GM21528 (cell line): ENCODE data around the gene PDE6C.
A peak's percentile ranks its signal among the peaks of the same experiment; 100 is the strongest.
"Not testable (repeated sequence)": the region's sequence is repeated elsewhere in the genome, so short reads cannot be mapped to it uniquely, and the experiment has no call there.

Source experiments
- ATAC-seq: cut with Tn5 transposase; IDR thresholded peaks from one replicate; pipeline ENCODE4 v1.9.1; 2021; ENCODE audit warnings: mild to moderate bottlenecking, moderate library complexity; ENCODE audit not compliant: unreplicated experiment, low FRiP score

Gene PDE6C

DNA sequence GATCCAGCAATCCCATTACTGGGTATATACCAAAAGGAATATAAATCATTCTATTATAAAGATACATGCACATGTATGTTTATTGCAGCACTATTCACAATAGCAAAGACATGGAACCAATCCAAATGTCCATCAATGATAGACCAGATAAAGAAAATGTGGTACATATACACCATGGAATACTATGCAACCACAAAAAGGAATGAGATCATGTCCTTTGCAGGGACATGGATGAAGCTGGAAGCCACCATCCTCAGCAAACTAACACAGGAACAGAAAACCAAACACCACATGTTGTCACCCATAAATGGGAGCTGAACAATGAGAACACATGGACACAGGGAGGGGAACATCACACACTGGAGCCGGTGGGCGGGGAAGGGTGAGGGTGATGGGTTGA, 84.2 kb downstream of the PDE6C start:
- ATAC-seq: not testable (repeated sequence)

DNA sequence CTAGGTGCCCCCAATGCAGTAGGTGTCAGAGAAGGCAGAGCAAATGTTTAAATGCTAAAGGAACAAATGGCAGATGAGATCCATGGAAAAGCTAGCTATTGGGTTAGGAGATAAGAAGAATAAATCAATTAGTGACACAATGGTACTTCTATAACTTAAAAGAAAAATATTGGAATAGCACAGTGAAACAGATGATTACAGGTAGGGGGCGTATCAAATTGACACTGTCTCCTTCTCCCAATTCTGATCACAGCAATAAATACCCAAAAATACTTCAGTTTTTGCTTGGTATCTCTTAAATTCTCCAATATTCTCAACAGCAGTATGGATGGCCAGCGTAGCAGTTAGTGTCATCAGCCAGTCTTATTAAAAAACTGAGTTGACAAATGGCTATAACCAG, 84.9 kb downstream of the PDE6C start:
- no peak for ATAC-seq

DNA sequence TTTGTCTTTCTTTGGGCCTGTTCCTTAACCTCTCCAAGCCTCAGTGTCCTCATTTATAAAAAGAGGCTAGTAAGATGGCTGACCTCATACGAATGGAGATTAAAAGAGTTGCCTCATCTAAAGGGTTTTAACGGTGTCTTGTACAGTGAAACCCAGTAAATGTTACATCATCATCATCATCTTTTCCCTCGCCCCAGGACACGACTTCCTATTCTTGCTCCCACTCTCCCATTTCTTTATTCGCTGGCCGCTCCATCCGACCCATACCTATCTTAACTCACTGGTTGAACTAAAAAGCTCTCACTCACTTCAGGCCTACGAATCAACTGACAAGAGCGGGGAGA, 89.5 kb downstream of the PDE6C start:
- ATAC-seq: peak; percentile 16

DNA sequence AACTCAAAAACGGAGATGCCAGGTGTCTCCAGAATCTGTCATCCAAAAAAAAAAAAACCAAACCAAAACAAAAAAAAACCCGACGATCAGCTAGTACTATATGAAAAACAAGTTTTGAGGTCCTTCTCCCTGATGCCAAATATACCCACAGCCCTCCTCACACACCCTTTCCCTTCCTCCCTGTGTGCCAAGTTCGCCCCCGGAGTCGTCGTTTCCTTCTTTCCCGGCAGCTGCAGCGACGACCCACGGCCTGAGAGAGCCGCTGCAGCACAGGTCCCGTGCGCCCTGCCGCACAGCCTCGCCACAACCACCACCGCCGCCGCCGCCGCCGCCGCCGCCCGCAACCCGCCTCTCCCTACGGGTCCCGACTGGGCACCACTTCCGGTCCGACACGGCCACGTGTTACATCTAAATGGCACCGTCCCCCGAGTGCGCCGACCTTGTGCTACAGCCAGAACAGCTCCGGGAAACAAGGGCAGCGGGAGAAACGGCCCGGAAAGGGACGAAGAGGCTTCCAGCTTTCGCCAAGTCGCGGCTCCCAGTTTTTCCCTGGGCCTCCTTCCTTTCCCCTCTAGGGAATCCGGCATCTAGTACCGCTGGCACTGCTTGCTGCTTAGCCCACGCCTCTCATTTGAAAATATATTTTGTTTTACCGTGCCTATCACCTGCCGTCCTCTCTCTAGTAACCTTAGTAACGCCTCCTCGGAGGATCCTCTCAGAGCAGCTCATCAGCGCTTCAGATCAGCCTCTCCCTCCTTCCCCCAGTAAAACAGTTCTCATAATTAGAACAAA, 90.1 kb downstream of the PDE6C start, which contains the start of gene FRA10AC1:
Gene FRA10AC1, minus strand, starts transcription at position 383 of the 792 bp plus-strand sequence. CDS start 2,486 bp downstream, outside the sequence.
- ATAC-seq: peak; percentile 86

DNA sequence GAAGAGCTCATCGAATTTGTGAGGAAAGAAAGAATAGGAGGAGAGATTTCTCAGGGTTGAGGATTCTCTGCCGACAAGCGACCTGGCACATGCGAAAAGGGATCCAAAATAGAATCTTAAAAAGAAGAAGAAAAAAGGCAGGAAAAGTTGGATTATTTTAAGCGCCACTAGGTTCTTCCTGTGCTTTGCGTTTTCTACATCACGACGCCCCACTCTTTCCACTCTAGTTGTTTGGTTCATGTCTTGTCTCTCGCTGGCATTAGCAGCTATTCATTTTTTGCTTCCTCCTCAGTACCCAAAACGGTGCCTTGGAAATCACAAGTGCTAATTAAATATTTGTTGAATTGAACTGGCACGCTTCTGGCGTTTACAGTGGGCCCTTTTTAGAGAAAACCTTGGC, 90.7 kb downstream of the PDE6C start:
- peak; percentile 15 for ATAC-seq

DNA sequence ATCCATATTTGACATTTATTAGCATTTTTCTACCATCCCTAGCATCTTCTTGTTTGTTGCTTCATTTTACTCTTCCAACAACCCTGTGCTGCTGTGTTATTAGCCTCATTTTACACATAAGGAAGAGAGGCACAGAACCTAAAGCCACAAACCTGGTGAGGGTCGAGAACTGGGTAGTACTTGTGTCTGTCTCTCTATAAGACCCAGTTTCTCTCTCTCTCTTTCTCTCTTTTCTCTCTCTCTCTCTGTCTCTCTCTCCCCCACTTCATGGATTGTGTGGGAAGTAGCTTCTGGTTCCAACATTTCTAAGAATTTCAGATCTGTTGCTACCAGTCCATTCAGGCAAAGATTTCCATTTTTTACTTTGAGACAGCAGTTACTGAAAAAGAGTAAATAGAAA, 91.5 kb downstream of the PDE6C start:
- no peak for ATAC-seq

DNA sequence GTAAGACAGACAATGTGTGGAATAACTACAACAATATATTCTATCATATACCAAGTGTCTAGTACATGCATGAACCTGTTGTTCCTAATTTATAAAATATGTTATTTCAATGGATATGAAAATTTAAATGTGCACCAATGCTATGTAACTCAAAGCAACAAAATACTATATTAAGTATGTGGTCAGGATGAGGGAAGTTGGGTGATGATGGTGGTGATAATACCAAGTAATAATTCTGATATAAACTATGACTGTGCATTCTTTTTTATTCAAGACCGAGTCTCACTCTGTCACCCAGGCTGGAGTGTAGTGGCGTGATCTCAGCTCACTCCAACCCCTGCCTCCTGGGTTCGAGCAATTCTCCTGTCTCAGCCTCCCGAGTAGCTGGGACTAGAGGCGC, 92.1 kb downstream of the PDE6C start:
- no peak for ATAC-seq

DNA sequence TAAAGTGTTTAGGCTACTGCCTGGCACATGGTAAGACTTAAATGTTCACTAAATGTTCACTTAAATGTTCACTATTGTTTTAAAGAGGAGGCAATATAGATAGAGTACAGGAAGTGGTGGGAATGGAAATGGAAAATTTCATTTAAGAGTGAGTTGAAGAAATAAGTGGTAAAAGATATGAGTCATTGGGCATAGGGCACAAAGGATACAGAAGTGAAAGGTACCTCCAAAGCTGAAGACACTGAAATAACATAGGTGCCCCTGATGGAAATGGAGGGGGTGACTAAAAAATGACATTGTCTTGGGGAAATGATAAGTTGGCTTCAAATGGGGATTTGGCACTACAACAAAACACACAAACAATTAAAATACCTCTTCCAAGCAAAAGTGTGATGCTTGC, 95.3 kb downstream of the PDE6C start:
- no peak for ATAC-seq

DNA sequence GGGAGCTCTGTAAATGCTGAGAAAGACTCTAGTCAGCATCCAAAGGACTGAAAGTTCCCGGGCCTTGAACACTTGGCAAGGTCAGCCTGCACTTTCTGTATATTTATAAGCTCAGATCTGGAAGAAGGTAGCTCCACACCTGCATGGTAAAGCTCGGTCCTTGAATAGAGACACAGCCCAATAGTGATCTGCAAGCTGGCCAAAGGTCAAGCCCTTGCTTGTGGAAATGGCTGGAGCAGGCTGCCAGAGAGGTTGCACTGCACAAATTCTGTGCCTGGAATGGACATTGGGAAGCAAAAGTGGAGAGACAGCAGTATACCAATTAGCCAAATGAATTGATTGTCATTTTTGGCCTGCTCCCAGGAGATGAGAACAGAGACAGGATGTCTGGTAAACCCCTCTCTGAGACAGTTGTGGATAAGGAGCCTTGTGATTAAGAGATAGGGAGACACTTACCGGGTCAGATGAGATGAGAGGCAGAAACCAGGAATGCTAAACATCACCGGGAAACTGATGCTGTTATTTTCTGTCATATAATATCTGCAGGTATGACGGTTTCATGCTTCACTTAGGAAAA, 98.1 kb downstream of the PDE6C start:
- ATAC-seq: no peak

DNA sequence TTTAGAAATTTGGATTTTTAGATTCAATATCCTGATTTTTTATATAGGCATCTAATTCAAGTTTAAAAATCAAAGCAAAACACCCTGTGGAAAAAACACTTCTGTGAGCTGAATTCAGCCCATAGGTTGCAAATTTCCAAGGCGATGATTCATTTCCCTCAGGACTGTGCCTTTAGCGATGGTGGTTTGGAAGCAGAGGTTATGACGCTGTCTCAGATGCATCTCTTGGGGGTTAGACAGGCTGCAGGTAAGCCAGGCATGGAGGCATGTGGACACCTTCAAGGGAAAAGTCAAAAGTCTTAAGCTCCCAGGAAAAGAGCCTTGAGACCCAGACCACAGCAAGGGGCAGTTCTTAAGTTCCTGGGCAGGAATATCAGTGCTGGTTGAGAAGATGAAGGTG, 99.6 kb downstream of the PDE6C start:
- ATAC-seq: no peak

DNA sequence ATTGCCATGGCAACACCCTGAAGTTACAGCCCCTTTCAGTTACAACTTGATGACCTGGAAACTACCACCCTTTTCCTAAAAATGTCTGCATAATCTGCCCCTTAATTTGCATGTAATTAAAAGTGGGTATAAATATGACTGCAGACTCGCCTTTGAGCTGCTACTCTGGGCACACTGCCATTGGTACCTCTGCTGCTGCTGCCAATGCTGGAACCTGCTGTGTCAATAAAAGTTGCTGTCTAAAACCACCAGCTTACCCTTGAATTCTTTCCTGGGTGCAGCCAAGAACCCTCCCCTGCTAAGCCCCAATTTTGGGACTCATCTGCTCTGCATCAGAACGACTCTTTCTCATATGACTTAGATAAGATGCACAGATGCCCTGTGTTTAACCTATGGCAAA, 100.3 kb downstream of the PDE6C start:
- no peak for ATAC-seq

DNA sequence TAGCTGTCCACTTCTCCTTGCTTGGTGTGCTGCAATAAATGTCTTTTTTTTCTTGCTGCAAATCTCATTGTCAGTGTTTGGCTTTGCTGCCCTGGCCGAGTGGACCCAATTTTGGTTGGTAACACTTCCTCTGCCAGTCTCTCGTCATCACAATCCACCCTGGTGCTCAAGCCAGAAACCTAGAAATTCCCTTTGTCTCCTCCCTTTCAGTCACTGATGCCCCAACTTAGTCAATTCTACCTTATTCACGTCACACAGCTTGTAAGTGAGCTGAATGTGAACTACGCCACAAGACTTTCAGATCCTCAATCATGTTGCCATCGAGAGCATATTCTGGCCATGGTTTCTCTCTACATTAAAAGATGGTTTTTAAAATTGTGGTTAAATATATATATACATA, 103.0 kb downstream of the PDE6C start:
- peak; percentile 78 for ATAC-seq
